ENCODE data around the gene ZFYVE28.

- TF ChIP-seq POLR2A (IDR thresholded peaks at IDR 0.05) (no peak), CTCF (IDR thresholded peaks at IDR 0.05) (no peak), POLR2AphosphoS5 (IDR thresholded peaks at IDR 0.05) (no peak)
These were observed 30.6 kb upstream of the ZFYVE28 start for GRCh38 chr4:2449051-2449450.

Data from stomach (tissue), 4 donors.